T-cell (primary cell): Measurements from ENCODE around the gene KIAA0319L. TPM values are rescaled to one million over a fixed set of nuclear protein-coding genes. Genes with fewer than 3 reads are reported as not detected.

Experiments used
- ATAC-seq, 4 experiments: fragments of 200-7000 bp in 3 of 4; fragments of 150-1000 bp in 1 of 4; cut with Tn5 transposase; replicated peaks in 1 of 4; 1 replicate in 3 of 4; 2 replicates in 1 of 4; pipeline ENCODE4 v1.10.0; 2021; ENCODE audit warnings: moderate library complexity in 3 of 4, mild to moderate bottlenecking in 2 of 4, moderate number of reproducible peaks in 1 of 4
- CTCF ChIA-PET, 2 donors: fragments of 300-600 bp; sonication (Branson Sonifier 250); formaldehyde crosslinking; loops; one replicate each; lab custom pipeline; 2022; ENCODE audit warnings: antibody characterized with exemption in 2 of 2; lab: Charles Lee
- POLR2A ChIA-PET, 2 donors: fragments of 300-600 bp; sonication (Branson Sonifier 250); formaldehyde crosslinking; loops; one replicate each; lab custom pipeline; 2022; ENCODE audit warnings: antibody characterized with exemption in 2 of 2; lab: Charles Lee
- DNase-seq, 35 experiments: peaks; one replicate each; pipeline versions ENCODE4 v3.0.0 to v3.0.0-alpha.2; 2013 to 2023
- H3K27ac ChIP-seq: one replicate; pipeline ENCODE4 v1.5.1; 2013; ENCODE audit warnings: low read length
- H3K27me3 ChIP-seq, 2 experiments: replicated peaks in 1 of 2; 1 replicate in 1 of 2; 2 replicates in 1 of 2; pipeline versions ENCODE4 v1.6.1 to v1.7.0; 2013; ENCODE audit warnings: low read length in 1 of 2, mixed read lengths in 1 of 2; ENCODE audit not compliant: control insufficient read depth in 2 of 2, insufficient read depth in 2 of 2; ENCODE audit errors: extremely low read depth in 1 of 2
- H3K36me3 ChIP-seq, 2 donors: 1 replicate in 1 of 2; 2 replicates in 1 of 2; pipeline versions ENCODE4 v1.6.1 to v1.7.0; 2013; ENCODE audit warnings: low read length in 1 of 2; ENCODE audit not compliant: control insufficient read depth in 2 of 2, insufficient read depth in 1 of 2; ENCODE audit errors: extremely low read depth in 1 of 2
- H3K4me1 ChIP-seq, 2 experiments: 1 replicate in 1 of 2; 2 replicates in 1 of 2; pipeline versions ENCODE4 v1.6.1 to v1.7.0; 2013; ENCODE audit warnings: low read length in 2 of 2, mixed read lengths in 1 of 2; ENCODE audit not compliant: insufficient read depth in 2 of 2, control insufficient read depth in 1 of 2; ENCODE audit errors: extremely low read depth in 1 of 2
- H3K4me3 ChIP-seq, 2 donors: 1 replicate in 1 of 2; 2 replicates in 1 of 2; pipeline versions ENCODE4 v1.5.1 to v1.7.0; 2013; ENCODE audit warnings: mild to moderate bottlenecking in 2 of 2, low read length in 1 of 2, moderate library complexity in 1 of 2; ENCODE audit not compliant: control insufficient read depth in 1 of 2; ENCODE audit errors: extremely low read depth in 1 of 2
- H3K9me3 ChIP-seq: 2 replicates; pipeline ENCODE4 v1.7.0; 2013
- H3K27ac Mint-ChIP-seq, 2 donors: one replicate each; pipeline ENCODE4 v1.8.0; 2020 to 2021; ENCODE audit warnings: mild to moderate bottlenecking in 2 of 2, mixed read lengths in 2 of 2
- H3K27me3 Mint-ChIP-seq, 2 donors: one replicate each; pipeline ENCODE4 v1.8.0; 2021 to 2022; ENCODE audit warnings: mixed read lengths in 2 of 2
- H3K36me3 Mint-ChIP-seq: one replicate; pipeline ENCODE4 v1.8.0; 2021; ENCODE audit warnings: mixed read lengths
- H3K4me1 Mint-ChIP-seq, 3 donors: one replicate each; pipeline ENCODE4 v1.8.0; 2020 to 2022; ENCODE audit warnings: mixed read lengths in 3 of 3, mild to moderate bottlenecking in 1 of 3
- H3K4me3 Mint-ChIP-seq, 3 donors: one replicate each; pipeline ENCODE4 v1.8.0; 2020 to 2022; ENCODE audit warnings: mild to moderate bottlenecking in 3 of 3, mixed read lengths in 3 of 3, moderate library complexity in 3 of 3
- H3K9me3 Mint-ChIP-seq, 3 donors: one replicate each; pipeline ENCODE4 v1.8.0; 2020 to 2022; ENCODE audit warnings: mixed read lengths in 3 of 3
- WGBS: methylation state at CpG from one replicate; pipeline ENCODE4 v1.1.5; 2013; ENCODE audit warnings: missing lambda C conversion rate; ENCODE audit not compliant: insufficient coverage; 5-methylcytosine and 5-hydroxymethylcytosine counted together
- total RNA-seq, 35 experiments: library from RNA in 6 of 35; stranded (reverse) in 6 of 35; fragments of 120-200 nt in 1 of 35; gene quantifications; one replicate each; pipeline versions ENCODE4 v1.2.1 to v1.2.4 and lab custom pipeline; 2013 to 2026

Gene KIAA0319L
- total RNA-seq, 5 donors from 2014 or later (not counting 1 experiment from before 2014, with no cell fraction given) = 60.8 to 73.7 (median 63.7) TPM

DNA sequence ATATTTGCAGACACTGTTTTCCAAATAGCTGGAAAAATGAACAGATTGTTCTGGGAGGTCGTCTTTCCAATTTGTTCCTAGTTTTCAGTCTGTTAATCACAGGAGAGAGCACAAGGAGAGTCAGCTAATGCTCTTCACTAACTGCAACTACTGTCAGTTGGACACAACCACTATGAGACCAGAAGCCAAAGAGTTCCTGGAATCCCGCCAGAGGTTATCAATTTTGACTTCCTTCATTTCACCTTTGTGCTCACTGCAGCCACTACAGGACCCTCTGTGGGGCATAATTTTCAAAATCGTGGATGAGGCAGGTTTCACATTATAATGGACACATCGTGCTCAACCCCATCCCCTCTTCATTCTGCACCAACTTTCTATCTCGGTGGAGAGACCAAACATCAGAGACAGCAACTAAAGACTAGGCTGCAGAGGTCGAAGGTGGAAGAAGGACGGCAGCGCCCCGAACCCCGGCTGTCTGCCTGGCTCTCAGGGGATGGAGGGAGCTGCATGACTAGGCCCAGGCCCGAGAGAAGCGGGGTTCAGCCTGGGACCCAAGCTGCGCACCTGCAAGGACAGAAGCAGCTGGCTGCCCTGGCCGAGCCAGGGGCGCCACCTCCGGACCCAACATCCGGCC is 602 bp downstream of the KIAA0319L start:
- Histone ChIP-seq H3K4me3 (peak overlapping the region; percentile 85 to 99), H3K36me3 (peaks cover 0 to 27% of the 10 kb centered on the region in 2 donors), H3K27ac (no peak overlapping the region), H3K27me3 (no peaks in the 10 kb centered on the region), H3K4me1 (peaks cover 16 to 29% of the 10 kb centered on the region in 2 experiments), H3K9me3 (no peaks in the 10 kb centered on the region)
- Mint-ChIP-seq H3K4me3 (peak overlapping the region; percentile 93 to 100 (median 95)), H3K4me1 (peaks cover 67 to 69% (median 68%) of the 10 kb centered on the region in 3 donors), H3K9me3 (no peaks in the 10 kb centered on the region), H3K36me3 (peaks cover 17% of the 10 kb centered on the region), H3K27ac (peak overlapping the region; percentile 78 to 87), H3K27me3 (no peaks in the 10 kb centered on the region)
- DNase-seq = peak in 1 of 35 experiments; percentile 14
- 4% methylated on average over 17 of the region's 17 CpGs for WGBS
- ChIA-PET POLR2A (interaction anchor here (0.5 to 0.9 kb wide), 3 partner anchors 18 to 78 kb away, joined by 3 to 7 read pairs (median 3); no protein-coding TSS in a partner anchor), CTCF (interaction anchor here in 1 of 2 donors (0.5 to 1.4 kb wide), 4 partner anchors 8 to 370 kb away, joined by 3 to 7 read pairs (median 6); no protein-coding TSS in a partner anchor)
- peak in 3 of 4 experiments; percentile 1 to 8 (median 4) for ATAC-seq

GRCh38 chr1:35555601-35556477 is 1.4 kb downstream of the KIAA0319L start:
- 71% methylated on average over 2 of the region's 10 CpGs for WGBS
- Mint-ChIP-seq H3K9me3 (no peaks in the 10 kb centered on the region), H3K27ac (peak overlapping the region; percentile 78 to 87), H3K4me3 (peak overlapping the region; percentile 93 to 100 (median 95)), H3K36me3 (peaks cover 18% of the 10 kb centered on the region), H3K4me1 (peaks cover 63 to 65% (median 63%) of the 10 kb centered on the region in 3 donors), H3K27me3 (no peaks in the 10 kb centered on the region)
- H3K9me3 ChIP-seq = no peaks in the 10 kb centered on the region
- ChIA-PET POLR2A (interaction anchor here (0.5 to 0.7 kb wide), 2 partner anchors 17 to 79 kb away, joined by 3 to 7 read pairs; no protein-coding TSS in a partner anchor), CTCF (interaction anchor here in 1 of 2 donors (0.5 to 1.4 kb wide), 3 partner anchors 9 to 371 kb away, joined by 3 to 6 read pairs (median 6); no protein-coding TSS in a partner anchor)
- H3K4me3 ChIP-seq = peak overlapping the region in 1 of 2 donors; percentile 99
- ATAC-seq (no peak), DNase-seq (no peak)
- no peaks in the 10 kb centered on the region for H3K27me3 ChIP-seq
- no peak overlapping the region for H3K27ac ChIP-seq
- peaks cover 0 to 33% of the 10 kb centered on the region in 2 donors for H3K36me3 ChIP-seq
- H3K4me1 ChIP-seq = peaks cover 16 to 29% of the 10 kb centered on the region in 2 experiments

DNA sequence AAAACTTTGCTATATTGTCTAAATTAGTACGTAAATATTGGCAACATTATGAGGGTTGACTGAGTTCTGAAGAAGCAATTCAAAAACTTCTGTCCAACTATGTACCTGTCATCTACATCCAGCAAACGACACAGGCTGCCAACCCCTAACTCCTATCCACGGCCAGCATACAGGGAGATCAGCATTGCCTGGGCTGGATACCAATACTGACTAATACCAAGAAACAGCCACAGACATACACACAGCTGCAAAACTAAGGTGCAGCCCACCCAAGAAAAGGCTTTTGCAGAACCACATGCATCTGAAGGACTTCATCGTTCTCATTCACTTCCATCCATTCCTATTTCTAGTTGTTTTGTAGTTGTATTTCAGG is 2.0 kb downstream of the KIAA0319L start:
- Mint-ChIP-seq H3K36me3 (peaks cover 18% of the 10 kb centered on the region), H3K4me1 (peaks cover 65% of the 10 kb centered on the region in 3 donors), H3K27me3 (no peaks in the 10 kb centered on the region), H3K4me3 (peak overlapping the region; percentile 93 to 100 (median 95)), H3K27ac (peak overlapping the region; percentile 13 to 45), H3K9me3 (no peaks in the 10 kb centered on the region)
- WGBS = 91% methylated on average over 2 of the region's 4 CpGs
- H3K27me3 ChIP-seq = no peaks in the 10 kb centered on the region
- ChIA-PET POLR2A (no interaction called here), CTCF (no interaction called here)
- H3K27ac ChIP-seq = no peak overlapping the region
- no peaks in the 10 kb centered on the region for H3K9me3 ChIP-seq
- no peak for ATAC-seq
- peaks cover 16 to 29% of the 10 kb centered on the region in 2 experiments for H3K4me1 ChIP-seq
- H3K4me3 ChIP-seq = no peak overlapping the region
- peaks cover 0 to 37% of the 10 kb centered on the region in 2 donors for H3K36me3 ChIP-seq
- DNase-seq = no peak

GRCh38 chr1:35554266-35555211 is 2.7 kb downstream of the KIAA0319L start:
- CTCF ChIA-PET = no interaction called here
- DNase-seq (no peak), ATAC-seq (no peak)
- H3K4me3 Mint-ChIP-seq = peak overlapping the region in 1 of 3 donors; percentile 100
- peak overlapping the region in 1 of 2 donors; percentile 2 for H3K27ac Mint-ChIP-seq
- Histone ChIP-seq H3K4me3 (no peak overlapping the region), H3K36me3 (peaks cover 0 to 41% of the 10 kb centered on the region in 2 donors), H3K27ac (no peak overlapping the region), H3K4me1 (peaks cover 16 to 29% of the 10 kb centered on the region in 2 experiments), H3K9me3 (no peaks in the 10 kb centered on the region), H3K27me3 (no peaks in the 10 kb centered on the region)
- no peaks in the 10 kb centered on the region for H3K27me3 Mint-ChIP-seq
- 88% methylated on average over 1 of the region's 7 CpGs for WGBS
- peaks cover 65 to 66% (median 65%) of the 10 kb centered on the region in 3 donors for H3K4me1 Mint-ChIP-seq
- no peaks in the 10 kb centered on the region for H3K9me3 Mint-ChIP-seq
- POLR2A ChIA-PET = interaction anchor here in 1 of 2 donors (0.6 kb wide), 1 partner anchor 25 kb away, joined by 11 read pairs; no protein-coding TSS in a partner anchor
- peaks cover 23% of the 10 kb centered on the region for H3K36me3 Mint-ChIP-seq

DNA sequence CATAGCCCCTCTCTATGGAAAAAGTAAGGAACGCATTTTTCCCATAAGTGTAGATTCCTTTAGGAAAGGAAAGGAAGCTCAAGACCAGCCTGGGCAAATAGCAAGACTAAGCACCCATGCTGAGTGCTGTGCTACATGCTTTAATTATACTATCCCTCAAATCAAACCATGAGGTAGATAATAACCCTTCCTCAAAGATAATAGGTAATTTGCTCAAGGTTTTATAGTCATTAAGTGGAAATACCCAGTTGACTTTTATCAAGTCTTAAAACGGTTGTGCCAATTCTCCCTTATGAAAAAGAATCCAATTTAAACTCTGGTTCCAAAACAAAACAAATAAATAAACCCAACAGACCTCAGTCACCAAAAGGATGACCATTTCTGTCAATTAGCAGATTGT is 3.4 kb downstream of the KIAA0319L start:
- Histone ChIP-seq H3K27ac (no peak overlapping the region), H3K36me3 (peaks cover 0 to 42% of the 10 kb centered on the region in 2 donors), H3K4me3 (no peak overlapping the region), H3K4me1 (peaks cover 16 to 23% of the 10 kb centered on the region in 2 experiments), H3K9me3 (no peaks in the 10 kb centered on the region), H3K27me3 (no peaks in the 10 kb centered on the region)
- WGBS = no CpG with 5 or more reads among the region's 2 CpGs
- Mint-ChIP-seq H3K9me3 (no peaks in the 10 kb centered on the region), H3K4me3 (no peak overlapping the region), H3K27me3 (no peaks in the 10 kb centered on the region), H3K4me1 (peaks cover 65 to 68% (median 67%) of the 10 kb centered on the region in 3 donors), H3K36me3 (peaks cover 27% of the 10 kb centered on the region), H3K27ac (no peak overlapping the region)
- DNase-seq = no peak
- ChIA-PET CTCF (interaction anchor here in 1 of 2 donors (0.6 kb wide), 1 partner anchor 31 kb away, joined by 5 read pairs; no protein-coding TSS in a partner anchor), POLR2A (interaction anchor here in 1 of 2 donors (0.6 kb wide), 1 partner anchor 25 kb away, joined by 11 read pairs; no protein-coding TSS in a partner anchor)
- ATAC-seq = no peak
